HG03039 (cell line): ENCODE data around the gene GPRC5C.

Source experiments
- ATAC-seq: cut with Tn5 transposase; IDR thresholded peaks from one replicate; pipeline ENCODE4 v1.9.1; 2021; ENCODE audit warnings: mild to moderate bottlenecking, moderate library complexity; ENCODE audit not compliant: unreplicated experiment

GPRC5C gene, protein sequence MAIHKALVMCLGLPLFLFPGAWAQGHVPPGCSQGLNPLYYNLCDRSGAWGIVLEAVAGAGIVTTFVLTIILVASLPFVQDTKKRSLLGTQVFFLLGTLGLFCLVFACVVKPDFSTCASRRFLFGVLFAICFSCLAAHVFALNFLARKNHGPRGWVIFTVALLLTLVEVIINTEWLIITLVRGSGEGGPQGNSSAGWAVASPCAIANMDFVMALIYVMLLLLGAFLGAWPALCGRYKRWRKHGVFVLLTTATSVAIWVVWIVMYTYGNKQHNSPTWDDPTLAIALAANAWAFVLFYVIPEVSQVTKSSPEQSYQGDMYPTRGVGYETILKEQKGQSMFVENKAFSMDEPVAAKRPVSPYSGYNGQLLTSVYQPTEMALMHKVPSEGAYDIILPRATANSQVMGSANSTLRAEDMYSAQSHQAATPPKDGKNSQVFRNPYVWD

GRCh38 chr17:74431568-74432423, at the start of gene GPRC5C:
Gene GPRC5C, plus strand, starts transcription at chr17:74432088. Its CDS starts 7,689 bp downstream, at chr17:74439777.
- no peak for ATAC-seq

- ATAC-seq: no peak
Observed at GRCh38 chr17:74383141-74383540, 48.7 kb upstream of the GPRC5C start.

GRCh38 chr17:74385201-74385600, 46.7 kb upstream of the GPRC5C start:
- ATAC-seq: no peak

DNA sequence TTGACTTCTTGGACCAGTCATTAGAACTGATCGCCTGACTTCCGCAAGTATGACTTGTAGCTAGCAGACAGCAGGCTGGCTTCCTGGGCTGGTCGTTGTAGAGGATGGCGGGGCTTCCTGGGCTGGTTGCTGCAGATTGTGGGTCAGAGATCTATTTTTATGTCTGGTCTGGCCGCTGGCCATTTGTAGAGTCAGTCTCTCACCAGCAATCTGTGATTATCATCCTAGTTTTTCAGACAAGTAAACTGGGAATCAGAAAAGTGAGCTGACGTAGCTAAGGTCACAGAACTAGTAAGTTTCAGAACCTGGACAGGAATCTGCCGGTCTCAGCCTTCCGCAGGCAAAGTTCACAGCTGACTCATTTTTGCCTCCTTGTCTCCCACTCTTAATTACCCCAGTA, 45.5 kb upstream of the GPRC5C start:
- no peak for ATAC-seq

DNA sequence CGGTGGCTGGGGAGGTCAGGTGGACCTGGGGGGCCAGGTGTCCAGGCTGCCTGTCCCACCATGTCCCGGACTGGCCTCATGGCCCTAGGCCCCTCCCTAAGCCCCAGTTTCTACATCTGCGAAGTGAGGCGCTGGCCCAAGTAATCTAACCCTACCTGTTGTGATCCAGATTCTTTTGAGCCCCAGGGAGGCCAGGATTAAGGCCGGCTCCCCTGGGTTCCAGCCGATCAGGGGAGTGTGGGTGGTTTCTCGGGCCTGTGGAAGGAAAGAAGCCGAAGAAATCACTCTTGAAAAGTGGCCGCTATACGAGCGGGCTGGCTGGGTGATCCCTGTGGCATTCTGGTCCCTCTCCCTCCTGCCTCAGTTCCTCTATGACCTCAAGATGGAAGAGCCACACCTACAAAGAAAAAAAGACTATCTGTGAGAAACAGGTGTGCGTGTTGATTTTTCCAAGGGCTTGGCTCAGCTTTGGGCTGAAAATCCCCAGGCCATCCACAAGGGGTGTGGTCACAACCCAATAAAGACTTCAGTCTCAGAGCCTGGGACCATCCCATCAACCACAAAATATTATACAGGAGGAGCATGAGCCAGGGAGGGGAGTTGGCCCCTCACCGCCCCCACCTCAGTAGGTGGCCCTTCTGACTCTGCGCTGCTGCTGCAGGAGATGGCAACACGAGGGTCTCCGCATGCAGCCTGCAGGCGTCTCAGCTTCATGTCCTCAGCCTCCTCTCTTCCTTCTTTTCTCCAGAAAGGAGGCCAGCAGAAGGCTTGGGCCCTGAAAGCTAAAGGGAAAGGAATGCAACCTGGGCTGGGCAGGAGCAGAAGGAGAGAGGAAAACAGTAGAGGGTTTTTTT, 44.3 kb upstream of the GPRC5C start:
- no peak for ATAC-seq

DNA sequence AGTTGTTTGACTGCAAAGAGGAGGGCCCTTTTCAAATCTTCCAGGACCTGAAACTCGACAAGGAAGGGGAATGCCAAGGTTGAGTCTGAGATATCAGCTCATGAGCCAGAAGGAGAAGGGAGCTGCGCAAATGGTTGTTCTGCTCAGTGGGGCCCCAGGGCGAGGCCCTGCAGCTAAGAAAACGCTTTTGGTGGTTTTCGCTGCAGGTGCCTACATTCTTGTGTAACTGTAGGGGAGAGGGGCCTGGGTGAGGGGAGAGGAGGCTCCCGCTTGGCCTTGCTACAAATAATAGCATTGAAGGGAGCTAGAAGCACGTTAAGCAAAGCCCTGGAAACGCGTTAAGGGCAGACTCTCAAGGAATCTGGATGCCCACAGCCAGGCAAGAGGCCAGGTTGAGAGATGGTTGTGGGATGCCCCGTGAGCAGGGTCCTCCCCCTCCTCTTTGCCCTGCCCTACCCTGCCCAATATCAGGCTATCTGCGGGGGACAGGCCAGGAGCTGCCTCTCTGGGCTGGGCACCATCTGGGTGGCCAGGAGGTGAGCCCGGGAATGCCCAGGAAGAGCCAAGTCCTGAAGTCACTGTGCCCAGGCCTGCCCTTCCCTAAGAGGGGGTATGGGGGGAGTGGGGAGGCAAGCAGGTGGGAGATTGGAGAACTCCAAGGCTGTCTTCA, 42.7 kb upstream of the GPRC5C start:
- no peak for ATAC-seq

- ATAC-seq: no peak
Observed at GRCh38 chr17:74389937-74390679, 41.8 kb upstream of the GPRC5C start.

DNA sequence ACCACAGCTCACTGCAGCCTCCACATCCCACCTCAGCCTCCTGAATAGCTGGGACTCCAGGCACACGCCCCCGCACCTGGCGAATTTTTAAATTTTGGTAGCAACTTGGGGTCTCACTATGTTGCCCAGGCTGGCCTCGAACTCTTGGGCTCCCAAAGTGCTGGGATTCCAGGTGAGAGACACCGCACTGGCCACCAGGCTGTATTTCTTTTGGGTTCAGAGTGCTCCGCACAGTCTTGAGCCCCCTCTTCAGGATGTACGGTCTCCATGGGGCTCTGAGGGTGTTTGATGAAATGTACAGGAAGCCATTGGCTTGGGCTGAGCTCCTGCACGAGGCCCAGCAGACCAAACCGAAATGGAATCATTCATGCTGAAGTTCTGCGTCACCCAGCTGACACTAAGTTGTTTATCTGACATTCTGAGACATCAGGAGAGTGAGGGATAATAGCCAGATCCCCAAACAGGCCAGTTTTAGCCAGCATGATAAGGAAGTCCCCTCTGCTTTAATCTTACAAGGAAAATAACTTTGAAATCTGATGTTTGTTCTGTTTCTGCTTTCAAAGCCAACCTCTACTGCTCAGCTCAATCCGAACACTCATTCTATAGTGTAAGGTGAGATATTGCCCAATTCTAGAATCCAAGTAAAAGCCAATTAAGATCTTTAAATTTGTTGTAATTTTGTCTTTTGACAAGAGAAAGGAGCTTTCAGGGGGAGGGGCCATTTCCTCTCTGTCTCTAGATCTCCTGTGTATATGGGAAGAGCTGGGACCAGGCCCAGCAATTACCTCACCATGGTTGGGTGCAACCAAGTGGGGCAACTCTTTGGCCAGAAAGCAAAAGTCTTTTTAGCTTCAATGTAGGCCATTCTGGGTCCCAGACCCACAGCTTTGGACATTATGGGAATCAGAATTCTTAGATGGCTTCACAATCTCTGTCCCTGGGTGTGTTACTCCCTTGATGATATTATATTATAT, 40.9 kb upstream of the GPRC5C start:
- no peak for ATAC-seq

DNA sequence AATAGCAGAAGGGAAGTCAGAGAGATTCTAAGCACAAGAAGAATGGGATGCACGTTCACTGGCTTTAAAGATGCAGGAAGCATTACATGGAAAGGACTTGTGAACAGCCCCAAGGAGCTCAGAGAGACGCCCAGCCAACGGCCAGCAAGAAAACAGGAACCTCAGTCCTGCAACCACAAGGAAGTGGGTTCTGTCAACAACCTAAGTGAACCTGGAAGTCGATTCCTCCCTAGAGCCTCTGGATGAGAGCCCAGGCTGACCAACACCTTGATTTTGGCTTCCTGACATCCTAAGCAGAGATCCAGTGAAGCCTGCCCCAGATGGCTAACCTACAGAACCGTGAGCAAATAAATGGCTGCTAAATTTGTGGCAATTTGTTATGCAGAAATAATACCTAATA, 40.1 kb upstream of the GPRC5C start:
- no peak for ATAC-seq

DNA sequence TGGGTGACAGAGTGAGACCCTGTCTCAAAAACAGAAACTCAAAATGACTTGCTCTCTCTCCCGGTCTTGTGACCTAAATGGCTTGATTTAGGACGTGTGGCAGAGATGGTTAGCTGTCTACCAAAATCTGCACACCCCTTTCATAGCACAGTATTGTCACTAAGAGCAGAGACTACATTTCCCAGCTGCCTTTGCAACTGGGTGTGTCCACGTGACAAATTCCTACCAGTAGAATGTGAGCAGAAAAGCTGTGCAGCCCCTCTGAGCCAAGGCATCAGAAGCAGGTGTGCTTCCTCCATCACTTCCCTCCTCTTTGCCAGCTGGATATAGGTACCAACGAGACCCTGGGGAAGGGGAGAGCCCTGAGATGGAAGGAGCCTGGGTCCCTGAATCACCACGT, 39.0 kb upstream of the GPRC5C start:
- no peak for ATAC-seq

DNA sequence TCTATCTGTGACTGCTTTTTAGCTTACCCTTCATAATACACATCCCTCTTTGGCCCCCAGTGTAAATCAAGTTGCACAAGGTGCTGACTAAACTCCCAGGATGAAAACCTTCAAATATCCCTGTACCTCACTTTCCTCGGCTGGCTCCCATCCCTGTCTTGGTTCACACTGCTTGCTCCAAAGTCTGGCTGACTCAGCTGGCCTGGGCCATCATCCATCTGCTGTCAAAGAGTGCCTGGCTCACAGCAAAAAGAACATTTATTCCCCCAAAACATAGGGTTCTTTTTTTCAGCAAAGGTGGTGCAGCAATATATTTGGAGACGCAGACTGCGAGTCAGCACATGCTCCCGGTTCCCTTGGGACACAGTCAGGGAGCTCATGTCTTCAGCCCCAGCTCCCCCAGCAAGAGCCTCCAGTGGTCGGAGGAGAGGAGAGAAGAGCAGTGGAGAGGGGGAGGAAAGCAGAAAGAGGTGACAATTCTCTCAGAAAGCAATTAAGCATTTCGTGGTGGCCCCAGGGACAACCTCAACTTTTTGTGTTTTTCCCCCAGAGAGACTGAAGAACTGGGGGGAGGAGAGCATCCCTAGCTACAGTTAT, 38.4 kb upstream of the GPRC5C start:
- ATAC-seq: no peak

DNA sequence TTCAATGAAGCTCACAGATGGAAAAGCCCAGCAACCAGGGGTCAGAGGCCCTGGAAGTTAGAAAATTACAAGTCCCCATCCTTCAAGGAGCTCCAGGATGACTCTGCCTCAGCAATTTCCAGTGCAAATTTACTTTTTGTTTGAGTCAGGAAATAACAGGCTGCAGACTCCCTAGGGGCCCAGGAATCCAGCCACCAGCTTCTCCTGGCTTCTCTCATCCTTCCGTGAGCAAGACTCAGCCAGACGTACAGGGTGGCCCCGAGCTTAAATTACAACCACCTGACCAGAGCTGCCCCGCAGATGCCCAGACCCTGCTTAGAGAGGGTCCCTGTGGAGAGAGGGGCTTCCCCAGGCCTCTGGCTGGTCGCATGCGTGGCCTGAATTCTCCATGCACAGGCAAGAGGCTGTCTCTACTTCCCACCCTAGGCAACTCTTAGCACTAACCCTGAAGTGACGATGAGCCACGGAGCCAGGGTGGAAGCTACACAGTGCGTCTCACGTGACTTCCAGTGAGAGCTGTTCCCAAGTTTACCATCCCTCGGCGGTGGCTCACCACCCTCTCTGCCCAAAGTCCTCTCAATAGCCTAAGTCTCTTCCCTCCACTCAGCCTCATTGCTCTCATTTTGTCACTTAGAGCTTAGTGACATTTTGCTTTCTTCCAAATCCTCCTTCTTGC, 37.5 kb upstream of the GPRC5C start:
- no peak for ATAC-seq

DNA sequence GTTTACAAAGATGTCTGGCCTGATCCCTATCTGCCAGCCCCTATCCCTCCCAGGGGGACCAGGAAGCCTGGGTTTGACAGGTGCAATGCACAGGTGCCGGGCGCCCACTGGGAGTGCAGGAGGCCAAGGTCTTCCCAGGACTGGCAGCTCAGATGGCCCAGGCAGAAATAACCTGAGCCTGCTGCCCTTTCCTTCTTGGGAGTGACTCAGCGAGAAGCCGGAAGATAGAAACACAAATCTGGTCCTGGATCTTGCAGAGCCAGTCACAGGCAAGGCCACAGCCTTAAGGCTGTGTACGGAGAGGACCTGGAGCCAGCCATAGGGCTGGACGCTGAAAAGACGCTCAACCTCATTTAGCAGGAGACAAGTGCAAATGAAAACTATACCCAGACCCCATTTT, 36.9 kb upstream of the GPRC5C start:
- ATAC-seq: no peak

DNA sequence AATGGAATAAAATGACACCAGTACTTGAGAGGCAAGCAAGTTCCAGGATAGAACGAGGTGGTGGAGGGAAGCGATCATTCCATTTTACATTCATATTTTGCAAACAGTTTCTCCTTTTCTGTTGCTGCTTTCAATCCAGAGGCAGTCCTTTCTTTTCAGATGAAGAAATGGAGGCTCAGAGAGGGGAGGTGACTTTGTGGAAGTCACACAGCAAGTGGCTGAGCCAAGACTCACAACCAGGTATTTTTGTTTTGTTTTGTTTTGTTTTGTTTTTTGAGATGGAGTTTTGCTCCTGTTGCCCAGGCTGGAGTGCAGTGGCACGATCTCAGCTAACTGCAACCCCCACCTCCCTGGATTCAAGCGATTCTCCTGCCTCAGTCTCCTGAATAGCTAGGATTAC, 35.3 kb upstream of the GPRC5C start:
- no peak for ATAC-seq

DNA sequence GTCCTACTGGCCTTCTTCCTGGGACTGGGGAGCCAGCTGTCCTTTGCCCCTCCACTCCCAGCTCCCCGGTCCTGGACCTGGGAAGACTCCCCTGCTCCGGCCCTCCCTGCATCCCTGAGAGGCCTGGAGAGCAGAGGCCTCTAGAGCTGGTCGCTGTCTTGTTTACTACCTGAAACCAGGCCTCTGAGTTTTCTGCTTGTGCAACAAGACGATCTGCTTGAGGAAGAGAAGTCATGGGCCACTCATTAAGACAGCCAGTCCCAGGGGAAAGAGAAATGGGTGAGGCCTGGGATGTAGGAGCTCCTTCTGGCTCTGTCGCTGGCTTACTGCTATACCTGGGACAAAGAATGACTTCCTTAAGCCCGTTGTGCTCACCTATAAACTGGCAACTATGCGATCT, 29.8 kb upstream of the GPRC5C start:
- no peak for ATAC-seq

DNA sequence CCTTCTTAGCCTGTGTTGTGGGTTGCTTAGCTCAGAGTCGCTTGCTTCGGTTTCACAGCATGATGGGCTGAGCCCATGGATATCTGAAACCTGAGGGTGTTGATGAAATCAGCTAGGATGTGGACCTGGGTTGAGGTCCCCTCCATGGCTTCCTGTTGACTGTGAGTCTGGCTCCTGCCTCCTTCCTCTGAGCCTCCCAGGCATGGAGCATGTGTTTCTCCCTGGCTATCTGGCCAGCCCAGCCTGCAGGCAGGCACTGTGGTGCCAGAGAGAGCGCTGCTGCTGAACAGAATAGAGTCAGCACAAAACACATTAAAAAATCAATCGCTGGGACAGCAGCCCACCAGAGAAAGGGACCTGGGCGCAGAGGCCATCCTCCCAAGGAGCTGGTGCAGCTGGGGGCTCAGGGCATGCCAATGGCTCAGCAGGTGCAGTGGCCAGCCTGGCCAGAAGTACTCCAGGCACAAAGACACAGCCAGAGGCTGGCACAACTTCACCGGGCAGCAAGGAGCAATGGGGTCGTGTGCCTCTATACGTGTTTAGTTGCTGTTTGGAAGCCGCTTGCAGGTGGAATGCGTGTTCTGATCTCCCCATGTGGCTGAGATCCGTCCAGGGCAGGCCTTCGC, 28.3 kb upstream of the GPRC5C start:
- no peak for ATAC-seq

GRCh38 chr17:74404218-74404617, 27.7 kb upstream of the GPRC5C start:
- no peak for ATAC-seq
